ENCODE results near the gene DNAH8.

Gene DNAH8

DNA sequence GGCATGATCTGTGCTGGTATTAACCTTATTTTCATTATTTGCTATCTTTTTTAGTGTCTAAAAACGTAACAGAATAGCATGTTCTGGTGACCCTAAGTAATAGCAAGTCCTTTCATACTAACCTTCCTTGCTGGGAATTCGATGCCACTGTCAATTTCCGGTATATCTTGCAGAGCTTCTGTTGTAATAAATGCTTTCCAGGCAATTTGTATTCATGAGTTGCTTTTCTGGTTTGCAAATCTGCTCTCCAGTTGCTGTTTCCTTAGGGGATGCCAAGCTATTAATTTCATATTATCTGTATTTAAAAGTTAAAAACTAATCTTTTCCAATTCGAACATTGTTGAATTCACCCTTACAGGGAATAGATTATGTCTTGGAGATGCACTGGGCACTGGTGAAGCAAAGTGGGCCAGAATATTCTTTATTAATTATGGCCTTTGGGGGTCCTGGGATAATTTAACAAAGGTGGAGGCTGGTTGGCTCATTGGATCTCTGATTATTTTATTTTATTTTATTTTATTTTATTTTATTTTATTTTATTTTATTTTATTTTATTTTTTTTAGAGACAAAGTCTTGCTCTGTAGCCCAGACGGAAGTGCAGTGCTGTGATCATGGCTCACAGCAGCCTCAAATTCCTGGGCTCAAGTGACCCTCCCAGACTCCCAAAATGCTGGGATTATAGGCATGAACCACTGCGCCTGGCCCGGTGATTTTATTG, 209.8 kb downstream of the DNAH8 start:
- FAIRE-seq (no peak), DNase-seq (ENCODE audit: insufficient read length) (no peak)
- TF ChIP-seq POLR2A (IDR thresholded peaks at IDR 0.05; ENCODE audit: low read depth, low read length) (no peak), POLR2AphosphoS5 (IDR thresholded peaks at IDR 0.05; ENCODE audit: low read depth, low read length) (no peak), TAF1 (IDR thresholded peaks at IDR 0.05; ENCODE audit: borderline replicate concordance, low read depth, low read length) (no peak)

- TF ChIP-seq POLR2A (IDR thresholded peaks at IDR 0.05; ENCODE audit: low read depth, low read length) = no peak
- no peak for TF ChIP-seq TAF1 (IDR thresholded peaks at IDR 0.05; ENCODE audit: borderline replicate concordance, low read depth, low read length)
- no peak for TF ChIP-seq POLR2AphosphoS5 (IDR thresholded peaks at IDR 0.05; ENCODE audit: low read depth, low read length)
- no peak for FAIRE-seq
- no peak for DNase-seq (ENCODE audit: insufficient read length)
Observed at GRCh38 chr6:38929560-38929959, 214.4 kb downstream of the DNAH8 start.

DNA sequence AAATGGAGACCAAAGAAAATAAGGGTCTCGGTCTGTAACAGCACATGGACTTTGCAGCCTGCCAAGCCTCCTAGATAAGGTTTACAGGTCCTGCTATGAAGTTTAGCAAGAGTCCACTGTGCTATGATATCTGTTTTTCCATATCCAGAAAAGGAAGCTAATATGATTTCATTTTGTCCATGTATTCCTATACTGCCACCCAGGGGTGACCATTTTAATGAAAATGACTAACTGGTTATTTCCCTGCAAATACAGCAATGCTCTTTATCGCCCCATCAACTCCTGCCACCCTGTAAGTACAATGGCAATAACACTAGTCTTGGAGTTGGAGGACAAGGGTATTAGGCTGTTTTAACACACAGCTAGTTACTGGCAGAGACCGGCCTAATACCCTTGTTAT, 218.3 kb downstream of the DNAH8 start:
- no peak for TF ChIP-seq POLR2AphosphoS5 (IDR thresholded peaks at IDR 0.05; ENCODE audit: low read depth, low read length)
- FAIRE-seq = no peak
- no peak for DNase-seq (ENCODE audit: insufficient read length)

GRCh38 chr6:38935051-38935450, 219.9 kb downstream of the DNAH8 start:
- no peak for TF ChIP-seq POLR2A (IDR thresholded peaks at IDR 0.05; ENCODE audit: low read depth, low read length)
- TF ChIP-seq POLR2AphosphoS5 (IDR thresholded peaks at IDR 0.05; ENCODE audit: low read depth, low read length) = no peak
- no peak for TF ChIP-seq TAF1 (IDR thresholded peaks at IDR 0.05; ENCODE audit: borderline replicate concordance, low read depth, low read length)
- FAIRE-seq = no peak
- no peak for DNase-seq (ENCODE audit: insufficient read length)

DNA sequence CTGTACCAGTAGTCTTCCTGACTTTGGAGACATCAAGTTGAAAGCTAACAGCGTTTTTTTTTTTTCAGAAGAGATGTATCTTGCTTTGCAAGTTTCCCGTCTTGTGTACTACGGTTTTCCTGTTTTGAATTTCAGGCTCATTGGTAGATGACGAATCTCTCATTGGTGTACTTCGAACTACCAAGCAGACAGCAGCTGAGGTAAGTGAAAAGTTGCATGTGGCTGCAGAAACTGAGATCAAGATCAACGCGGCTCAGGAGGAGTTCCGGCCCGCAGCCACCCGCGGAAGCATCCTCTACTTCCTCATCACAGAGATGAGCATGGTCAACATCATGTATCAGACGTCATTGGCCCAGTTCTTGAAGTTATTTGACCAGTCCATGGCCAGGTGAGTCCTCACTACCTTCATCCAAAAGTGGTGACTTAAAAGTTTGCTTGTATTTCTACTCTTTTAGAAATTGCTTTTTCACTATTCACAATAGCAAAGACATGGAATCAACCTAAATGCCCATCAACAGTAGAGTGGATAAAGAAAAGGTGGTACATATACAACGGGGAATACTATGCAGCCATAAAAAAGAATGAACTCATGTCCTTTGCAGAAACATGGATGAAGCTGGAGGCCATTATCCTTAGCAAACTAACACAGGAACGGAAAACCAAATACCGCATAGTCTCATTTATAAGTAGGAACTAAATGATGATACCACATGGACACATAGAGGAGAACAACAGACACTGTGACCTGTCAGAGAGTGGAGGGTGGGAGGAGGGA, 222.9 kb downstream of the DNAH8 start:
- FAIRE-seq = no peak
- no peak for TF ChIP-seq POLR2AphosphoS5 (IDR thresholded peaks at IDR 0.05; ENCODE audit: low read depth, low read length)
- DNase-seq (ENCODE audit: insufficient read length) = no peak

DNA sequence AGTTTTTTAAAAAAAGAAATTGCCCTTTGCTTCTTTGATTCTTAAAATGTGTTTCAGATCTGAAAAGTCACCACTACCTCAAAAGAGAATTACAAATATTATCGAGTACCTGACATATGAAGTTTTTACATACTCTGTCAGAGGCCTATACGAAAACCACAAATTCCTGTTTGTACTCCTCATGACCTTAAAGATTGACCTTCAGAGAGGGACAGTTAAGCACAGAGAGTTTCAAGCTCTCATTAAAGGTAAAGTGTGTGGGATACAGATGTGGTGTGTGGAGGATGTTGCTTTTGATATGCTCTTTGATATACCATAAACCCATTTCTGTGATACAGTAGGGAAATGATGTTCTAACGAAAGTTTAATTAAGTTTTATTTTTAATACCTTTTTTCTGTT, 223.6 kb downstream of the DNAH8 start:
- TF ChIP-seq POLR2A (IDR thresholded peaks at IDR 0.05; ENCODE audit: low read depth, low read length) (no peak), POLR2AphosphoS5 (IDR thresholded peaks at IDR 0.05; ENCODE audit: low read depth, low read length) (no peak), TAF1 (IDR thresholded peaks at IDR 0.05; ENCODE audit: borderline replicate concordance, low read depth, low read length) (no peak)
- FAIRE-seq = no peak
- DNase-seq (ENCODE audit: insufficient read length) = no peak

GRCh38 chr6:38942442-38942841, 227.3 kb downstream of the DNAH8 start:
- DNase-seq (ENCODE audit: insufficient read length) (no peak), FAIRE-seq (no peak)
- no peak for TF ChIP-seq POLR2A (IDR thresholded peaks at IDR 0.05; ENCODE audit: low read depth, low read length)
- no peak for TF ChIP-seq POLR2AphosphoS5 (IDR thresholded peaks at IDR 0.05; ENCODE audit: low read depth, low read length)
- TF ChIP-seq TAF1 (IDR thresholded peaks at IDR 0.05; ENCODE audit: borderline replicate concordance, low read depth, low read length) = no peak

GRCh38 chr6:38942965-38943364, 227.9 kb downstream of the DNAH8 start:
- FAIRE-seq (no peak), DNase-seq (ENCODE audit: insufficient read length) (no peak)
- TF ChIP-seq POLR2AphosphoS5 (IDR thresholded peaks at IDR 0.05; ENCODE audit: low read depth, low read length) = no peak
- no peak for TF ChIP-seq TAF1 (IDR thresholded peaks at IDR 0.05; ENCODE audit: borderline replicate concordance, low read depth, low read length)
- TF ChIP-seq POLR2A (IDR thresholded peaks at IDR 0.05; ENCODE audit: low read depth, low read length) = no peak

GRCh38 chr6:38943964-38944363, 228.9 kb downstream of the DNAH8 start:
- DNase-seq (ENCODE audit: insufficient read length) = no peak
- no peak for FAIRE-seq
- TF ChIP-seq POLR2AphosphoS5 (IDR thresholded peaks at IDR 0.05; ENCODE audit: low read depth, low read length) = no peak

DNA sequence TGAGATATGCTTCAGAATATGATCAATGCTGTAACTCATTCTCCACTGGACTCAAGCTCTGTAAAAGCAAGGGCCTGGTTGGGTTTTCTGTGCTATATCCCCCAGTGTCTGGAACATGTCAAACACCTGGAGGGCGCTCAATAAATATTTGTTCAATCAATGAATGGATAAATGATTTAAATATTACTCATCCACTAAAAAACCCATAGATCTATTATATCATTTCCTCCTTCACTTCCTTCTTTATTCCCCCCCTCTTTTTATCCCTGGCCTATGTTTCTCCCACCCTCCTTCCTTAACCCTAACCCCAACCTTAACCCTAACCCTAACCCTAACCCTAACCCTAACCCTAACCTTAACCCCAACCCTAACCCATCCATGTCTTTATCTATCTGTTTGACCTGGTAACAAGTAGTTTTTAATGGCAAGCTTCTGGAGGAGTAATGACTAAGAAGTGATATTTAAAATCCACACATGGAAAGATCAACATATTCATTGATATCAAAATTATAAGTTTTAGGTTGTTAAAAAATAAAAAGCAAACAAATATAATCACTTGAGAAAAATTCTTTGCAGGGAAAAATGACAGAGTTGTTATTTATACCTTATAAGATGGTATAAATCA, 229.7 kb downstream of the DNAH8 start:
- FAIRE-seq (peak; percentile 79), DNase-seq (ENCODE audit: insufficient read length) (no peak)
- no peak for TF ChIP-seq POLR2AphosphoS5 (IDR thresholded peaks at IDR 0.05; ENCODE audit: low read depth, low read length)
- no peak for TF ChIP-seq POLR2A (IDR thresholded peaks at IDR 0.05; ENCODE audit: low read depth, low read length)
- no peak for TF ChIP-seq TAF1 (IDR thresholded peaks at IDR 0.05; ENCODE audit: borderline replicate concordance, low read depth, low read length)

GRCh38 chr6:38955861-38956260, 240.8 kb downstream of the DNAH8 start:
- DNase-seq (ENCODE audit: insufficient read length) (no peak), FAIRE-seq (no peak)
- TF ChIP-seq TAF1 (IDR thresholded peaks at IDR 0.05; ENCODE audit: borderline replicate concordance, low read depth, low read length) = no peak
- TF ChIP-seq POLR2A (IDR thresholded peaks at IDR 0.05; ENCODE audit: low read depth, low read length) = no peak
- no peak for TF ChIP-seq POLR2AphosphoS5 (IDR thresholded peaks at IDR 0.05; ENCODE audit: low read depth, low read length)

- no peak for DNase-seq (ENCODE audit: insufficient read length)
- no peak for TF ChIP-seq POLR2A (IDR thresholded peaks at IDR 0.05; ENCODE audit: low read depth, low read length)
- TF ChIP-seq POLR2AphosphoS5 (IDR thresholded peaks at IDR 0.05; ENCODE audit: low read depth, low read length) = no peak
- no peak for TF ChIP-seq TAF1 (IDR thresholded peaks at IDR 0.05; ENCODE audit: borderline replicate concordance, low read depth, low read length)
- FAIRE-seq = no peak
Observed at GRCh38 chr6:38957426-38957825, 242.3 kb downstream of the DNAH8 start.

Measured in GM12892 (cell line).